Loucy (cell line): Measurements from ENCODE around the gene ST3GAL3.

Experiments
- CTCF ChIP-seq: fragments of 200-600 bp; sonication (generic); conservative IDR thresholded peaks from 2 replicates; pipeline ENCODE4 v1.5.1; 2014; ENCODE audit warnings: mild to moderate bottlenecking, antibody characterized with exemption, low read length
- EZH2phosphoT487 ChIP-seq: fragments of 200-600 bp; IDR thresholded peaks from 2 replicates; pipeline ENCODE4 v1.6.1; 2018; ENCODE audit warnings: antibody characterized with exemption, mild to moderate bottlenecking, moderate library complexity, borderline replicate concordance

GRCh38 chr1:43687301-43688108 is 19.8 kb upstream of the ST3GAL3 start:
- TF ChIP-seq CTCF, result no peak
- no peak for TF ChIP-seq EZH2phosphoT487
